NCI-H2171 treated with DMSO at 0.1 percent for 48 hours (cell line): ENCODE data around the gene TMEM175.

Experiments
- DNase-seq: peaks from one replicate; lab custom pipeline; 2025; lab: John Stamatoyannopoulos, UW

TMEM175 gene, protein sequence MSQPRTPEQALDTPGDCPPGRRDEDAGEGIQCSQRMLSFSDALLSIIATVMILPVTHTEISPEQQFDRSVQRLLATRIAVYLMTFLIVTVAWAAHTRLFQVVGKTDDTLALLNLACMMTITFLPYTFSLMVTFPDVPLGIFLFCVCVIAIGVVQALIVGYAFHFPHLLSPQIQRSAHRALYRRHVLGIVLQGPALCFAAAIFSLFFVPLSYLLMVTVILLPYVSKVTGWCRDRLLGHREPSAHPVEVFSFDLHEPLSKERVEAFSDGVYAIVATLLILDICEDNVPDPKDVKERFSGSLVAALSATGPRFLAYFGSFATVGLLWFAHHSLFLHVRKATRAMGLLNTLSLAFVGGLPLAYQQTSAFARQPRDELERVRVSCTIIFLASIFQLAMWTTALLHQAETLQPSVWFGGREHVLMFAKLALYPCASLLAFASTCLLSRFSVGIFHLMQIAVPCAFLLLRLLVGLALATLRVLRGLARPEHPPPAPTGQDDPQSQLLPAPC

DNA sequence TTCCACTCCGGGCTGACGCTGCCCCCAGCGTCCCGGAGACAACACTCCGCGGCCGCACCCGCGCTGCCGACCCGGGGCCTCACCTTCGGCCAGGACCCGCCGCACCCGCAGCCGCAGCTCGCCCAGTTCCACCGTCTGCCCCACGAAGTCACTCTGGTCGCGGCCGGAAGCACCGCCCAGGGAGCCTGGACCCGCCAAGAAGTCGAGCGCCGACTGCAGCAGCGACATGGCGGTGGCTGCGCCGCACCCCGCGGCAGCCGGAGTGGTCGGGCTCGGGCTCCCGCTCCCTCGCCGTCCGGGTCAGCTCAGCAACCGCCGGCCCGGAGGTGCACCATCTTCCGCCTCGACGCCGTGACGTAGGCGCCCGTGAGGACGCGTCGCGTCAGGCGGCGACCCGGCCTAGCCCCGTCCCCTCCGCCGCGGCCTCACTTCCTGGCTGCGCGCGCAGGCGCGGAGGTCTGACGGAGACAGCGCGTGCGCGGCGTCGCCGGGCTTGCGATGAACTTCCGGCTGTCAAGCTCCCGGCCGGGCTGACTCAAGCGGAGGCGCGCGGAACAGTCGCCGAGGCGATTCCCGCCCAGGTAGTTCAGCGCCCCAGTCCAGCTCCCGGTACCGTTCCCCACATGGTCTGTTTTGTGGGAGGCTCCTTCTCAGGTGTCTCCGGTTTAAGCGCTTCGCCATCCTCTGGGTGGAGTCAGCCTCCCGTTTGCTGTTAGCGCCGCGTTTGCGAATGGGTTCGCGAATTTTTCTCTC lies at the start of gene TMEM175, which contains the start of gene GAK:
Gene TMEM175 (plus strand): TSS at position 501 of the 753 bp plus-strand sequence. CDS start 15,280 bp downstream, outside the sequence.
Gene GAK (minus strand): TSS at position 357 of the 753 bp plus-strand sequence. CDS start 129 bp downstream, at position 228.
- DNase-seq, result peak; percentile 76

DNA sequence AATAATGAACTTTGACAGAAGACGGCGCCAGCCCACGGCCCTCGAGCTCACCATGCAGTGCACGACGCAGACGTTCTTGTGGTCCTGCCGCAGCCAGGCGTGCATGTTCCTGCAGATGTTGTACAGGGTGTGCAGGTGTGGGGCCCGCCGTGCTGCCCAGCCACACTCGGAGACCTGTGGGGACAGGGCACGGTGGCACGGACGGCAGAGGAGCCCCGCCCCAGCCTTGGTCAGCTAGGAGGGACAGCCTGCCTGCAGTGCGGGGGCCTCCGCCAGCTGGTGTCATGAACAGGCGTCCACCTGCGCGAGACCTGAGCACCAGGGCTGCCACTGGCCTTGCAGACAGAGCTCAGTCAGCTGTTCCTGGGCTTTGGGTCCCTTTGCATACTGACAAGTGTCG lies 49.6 kb upstream of the TMEM175 start:
- DNase-seq, result no peak

DNA sequence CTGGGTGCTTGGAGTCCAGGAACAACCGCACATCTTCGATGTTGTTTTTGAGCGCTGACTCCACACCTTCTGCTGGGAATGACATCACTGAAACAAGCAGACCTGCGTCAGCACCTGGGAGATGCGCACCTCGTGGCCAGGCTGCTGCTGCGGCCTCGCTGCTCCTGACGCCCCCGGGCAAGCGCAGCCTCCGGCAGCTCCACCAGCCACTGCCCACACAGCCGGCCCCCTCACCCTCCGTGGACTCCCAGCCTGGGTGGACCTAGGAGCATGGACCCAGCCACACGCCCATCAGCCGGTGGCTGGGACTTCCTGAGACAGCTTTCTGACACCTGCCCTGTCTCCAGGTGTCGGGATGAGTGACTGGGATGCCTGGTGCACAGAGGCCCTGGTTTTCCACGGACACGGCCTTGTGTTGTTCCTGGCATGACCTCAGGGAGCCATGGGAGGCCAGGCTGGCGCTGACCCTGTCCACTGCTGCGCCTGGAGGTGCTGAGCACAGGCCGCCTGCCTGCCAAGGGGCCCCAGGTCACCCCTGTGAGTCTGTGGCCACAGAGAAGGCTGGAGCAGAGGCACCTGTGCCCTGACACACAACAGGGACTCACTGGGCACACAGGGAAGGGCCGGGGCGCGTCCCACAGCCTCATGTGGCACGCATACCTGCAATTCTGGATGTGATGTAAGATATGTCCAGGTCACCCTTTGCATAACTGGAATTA lies 48.7 kb upstream of the TMEM175 start:
- DNase-seq, result no peak

DNA sequence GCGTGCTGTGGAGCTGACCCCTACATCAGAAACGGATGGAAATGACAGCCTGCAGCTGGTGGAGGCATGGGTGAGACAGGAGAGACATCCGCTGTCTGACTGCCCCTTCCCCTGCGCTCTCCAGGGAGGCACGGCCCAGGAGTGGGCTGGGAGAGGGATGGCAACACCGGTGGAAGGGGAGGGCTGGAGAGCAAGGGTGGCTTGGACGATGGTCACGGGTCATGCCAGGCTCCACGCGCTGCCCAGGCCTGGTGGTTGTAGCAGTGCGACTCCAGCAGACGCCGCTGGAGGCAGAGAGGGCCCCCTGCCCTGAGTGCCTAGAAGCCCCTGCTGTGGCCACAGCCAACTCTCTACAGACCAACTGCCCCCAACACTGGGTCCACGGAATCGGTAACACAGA lies 48.0 kb upstream of the TMEM175 start:
- no peak for DNase-seq

DNA sequence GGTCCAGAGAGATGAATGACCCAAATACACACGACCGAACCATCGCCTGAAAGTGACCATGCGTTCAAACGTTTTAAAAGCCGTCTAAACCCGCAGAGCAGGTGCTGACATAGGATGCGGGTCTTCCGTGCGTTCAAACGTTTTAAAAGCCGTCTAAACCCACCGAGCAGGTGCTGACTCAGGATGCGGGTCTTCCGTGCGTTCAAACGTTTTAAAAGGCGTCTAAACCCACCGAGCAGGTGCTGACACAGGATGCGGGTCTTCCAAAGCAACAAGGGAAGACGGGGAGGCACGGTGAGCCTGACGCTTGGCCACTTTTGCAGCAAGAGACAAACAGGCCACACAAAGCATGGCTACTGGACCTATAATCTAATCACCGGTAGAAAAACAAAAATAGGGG lies 47.4 kb upstream of the TMEM175 start:
- no peak for DNase-seq

DNA sequence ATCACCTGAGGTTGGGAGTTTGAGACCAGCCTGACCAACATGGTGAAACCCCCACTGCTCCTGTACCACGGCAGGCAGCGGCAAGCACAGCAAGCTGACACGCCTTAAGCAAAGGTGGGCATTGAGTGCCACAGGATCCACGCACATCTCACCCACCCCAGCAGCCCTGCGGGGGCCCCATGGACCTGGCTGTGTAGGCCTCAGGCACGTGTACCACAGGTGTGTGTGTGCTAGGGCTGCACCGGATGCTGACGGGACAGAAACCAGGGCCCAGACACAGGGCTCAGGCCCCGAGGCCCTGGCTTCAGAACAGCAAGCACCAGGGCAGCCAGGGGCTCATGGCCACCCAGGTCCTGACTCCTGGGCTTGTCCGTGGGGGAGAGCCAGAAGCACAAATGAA lies 46.9 kb upstream of the TMEM175 start:
- no peak for DNase-seq

DNA sequence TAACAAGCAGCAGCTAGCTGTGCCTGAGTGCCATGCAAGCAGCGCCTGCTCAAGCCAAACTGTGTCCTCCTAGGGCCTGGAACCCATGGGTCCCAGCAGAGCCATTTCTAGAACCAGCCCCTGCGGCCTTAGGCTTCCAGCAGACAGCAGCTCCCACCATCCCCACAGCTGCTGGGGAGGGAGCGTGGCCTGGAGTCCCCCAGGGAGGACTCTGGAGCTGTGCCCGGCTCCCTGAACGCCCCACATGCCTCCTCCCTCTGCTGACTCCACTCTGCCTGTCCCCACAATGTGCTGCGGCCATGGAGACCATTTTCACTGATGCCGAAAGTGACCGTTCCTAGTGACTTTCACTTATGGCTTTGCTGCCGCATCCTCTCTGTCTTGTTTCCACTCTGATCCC lies 46.0 kb upstream of the TMEM175 start:
- DNase-seq, result peak; percentile 34

DNA sequence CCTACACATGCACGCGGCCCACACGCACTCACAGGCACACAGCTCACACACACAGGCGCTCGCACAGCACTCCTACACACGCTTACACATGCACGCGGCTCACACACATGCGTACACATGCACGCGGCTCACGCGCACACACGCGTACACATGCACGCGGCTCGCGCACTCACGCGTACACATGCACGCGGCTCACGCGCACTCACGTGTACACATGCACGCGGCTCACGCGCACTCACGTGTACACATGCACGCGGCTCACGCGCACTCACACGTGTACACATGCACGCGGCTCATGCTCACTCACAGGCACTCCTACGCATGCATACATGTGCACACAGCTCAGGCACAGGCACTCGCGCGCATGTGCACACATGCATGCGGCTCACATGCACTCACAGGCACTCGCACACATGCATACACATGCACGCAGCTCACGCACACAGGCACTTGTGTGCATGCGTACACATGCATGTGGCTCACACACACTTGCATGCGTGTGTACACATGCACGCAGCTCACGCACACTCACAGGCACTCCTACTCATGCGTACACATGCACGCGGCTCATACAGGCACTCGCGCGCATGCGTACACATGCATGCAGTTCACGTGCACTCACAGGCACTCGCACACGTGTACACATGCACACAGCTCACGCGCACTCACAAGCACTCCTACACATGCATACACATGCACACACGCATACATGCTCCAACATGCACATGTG lies 45.1 kb upstream of the TMEM175 start:
- DNase-seq, result no peak

DNA sequence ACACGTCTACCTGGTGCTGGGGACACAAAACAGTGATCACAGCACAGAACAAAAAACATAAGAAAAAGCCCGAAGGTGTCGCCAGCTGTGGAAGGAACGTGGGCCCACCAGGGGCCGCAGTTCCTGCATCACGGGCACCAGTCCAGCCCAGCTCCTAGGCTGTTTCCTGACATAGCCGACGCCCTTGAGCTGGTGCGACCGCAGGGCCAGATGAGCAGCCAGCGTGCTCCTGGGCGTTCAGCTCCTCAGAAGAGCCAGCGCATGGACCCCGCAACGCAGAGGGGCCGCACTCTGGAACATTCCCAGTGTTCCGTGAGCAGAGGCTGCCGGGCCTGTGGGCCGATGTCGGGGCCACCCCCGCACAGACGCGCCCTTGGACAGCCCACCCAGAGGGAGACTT lies 44.2 kb upstream of the TMEM175 start:
- DNase-seq, result no peak

DNA sequence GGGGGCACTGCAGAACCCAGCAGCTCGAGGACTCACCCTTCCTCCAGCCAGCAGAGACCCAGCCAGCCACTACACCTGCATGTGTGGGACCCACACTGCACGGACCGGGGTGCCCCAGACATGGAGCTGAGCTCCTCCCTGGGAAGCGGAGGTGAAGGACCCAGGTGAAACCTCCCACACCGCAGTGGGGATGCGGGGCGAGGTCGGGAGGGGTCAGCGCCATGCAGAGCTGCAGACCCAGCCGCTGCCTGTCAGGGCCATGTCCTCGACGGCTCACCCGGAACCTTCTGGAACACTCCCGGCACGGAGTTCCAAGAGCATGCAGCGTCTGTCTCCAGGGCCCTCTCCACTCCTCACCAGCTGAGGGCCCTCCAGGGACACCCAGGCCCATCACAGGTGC lies 42.7 kb upstream of the TMEM175 start:
- no peak for DNase-seq

DNA sequence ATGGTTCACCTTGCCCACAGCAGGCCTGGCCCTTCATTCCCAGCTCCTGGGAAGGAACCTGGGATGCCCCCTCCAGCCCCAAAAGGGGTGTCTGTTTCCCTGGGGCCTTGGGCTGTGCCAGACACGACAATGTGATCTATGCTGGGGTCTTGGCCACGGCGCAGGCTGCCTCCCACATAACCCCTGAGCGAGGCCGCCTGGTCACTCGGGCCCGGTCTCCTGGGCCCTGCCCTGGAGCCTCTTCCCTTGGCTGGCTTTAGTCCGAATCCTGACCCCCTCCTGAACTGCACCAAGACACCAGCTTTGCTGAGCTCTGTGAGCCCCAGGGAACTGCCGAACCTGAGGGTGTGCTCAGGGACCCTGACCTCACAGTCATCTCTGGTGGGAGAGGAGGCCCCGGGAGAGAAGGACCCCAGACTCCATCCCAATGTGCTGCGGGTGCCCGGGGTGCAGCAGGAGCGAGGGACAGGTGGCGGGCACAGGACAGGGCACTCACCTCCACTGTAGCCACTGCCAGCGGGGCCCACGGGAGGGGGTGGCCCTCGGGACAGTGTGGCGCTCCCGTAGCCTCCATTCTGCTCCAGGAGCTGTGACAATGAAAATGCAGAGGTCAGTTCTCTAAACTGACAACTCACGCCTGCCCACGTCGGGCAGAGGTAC lies 42.1 kb upstream of the TMEM175 start:
- no peak for DNase-seq

DNA sequence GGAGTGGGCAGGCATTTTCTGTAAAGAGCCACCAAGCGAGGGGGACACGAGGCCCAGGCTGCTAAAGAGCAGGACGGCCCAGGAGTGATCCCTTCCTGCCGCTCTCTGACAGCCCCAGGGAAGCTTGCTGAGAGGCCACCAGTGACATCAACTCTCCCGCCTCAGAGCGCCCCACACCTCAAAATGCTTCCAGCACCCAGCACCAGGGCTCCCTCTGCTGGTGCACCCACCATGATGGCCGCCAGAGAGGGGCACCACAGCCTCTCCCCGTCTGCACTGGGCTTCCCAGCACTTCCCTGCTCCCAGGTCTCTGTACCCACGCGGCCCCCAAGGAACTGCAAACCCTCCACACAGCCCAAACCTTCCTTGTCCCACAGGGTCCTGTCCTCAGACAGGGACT lies 40.5 kb upstream of the TMEM175 start:
- DNase-seq, result no peak

DNA sequence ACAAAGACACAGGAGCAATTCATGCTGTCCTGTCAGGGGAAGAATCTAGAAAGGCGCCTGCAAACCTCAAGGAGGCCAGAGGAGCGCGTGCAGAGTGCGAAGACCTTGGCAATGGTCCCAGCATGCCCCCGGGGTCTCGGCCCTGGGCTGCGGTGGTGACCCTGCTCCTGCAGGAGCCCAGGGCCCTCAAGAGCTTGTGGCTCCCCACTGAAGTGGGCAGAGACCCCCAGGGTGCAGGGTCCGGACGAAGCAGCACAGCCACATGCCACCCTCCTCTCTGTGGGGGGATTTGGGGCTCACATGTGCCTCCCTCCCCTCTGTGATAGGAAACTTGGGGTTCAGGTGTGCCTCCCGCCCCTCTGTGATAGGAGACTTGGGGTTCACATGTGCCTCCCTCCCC lies 39.5 kb upstream of the TMEM175 start:
- DNase-seq, result no peak

DNA sequence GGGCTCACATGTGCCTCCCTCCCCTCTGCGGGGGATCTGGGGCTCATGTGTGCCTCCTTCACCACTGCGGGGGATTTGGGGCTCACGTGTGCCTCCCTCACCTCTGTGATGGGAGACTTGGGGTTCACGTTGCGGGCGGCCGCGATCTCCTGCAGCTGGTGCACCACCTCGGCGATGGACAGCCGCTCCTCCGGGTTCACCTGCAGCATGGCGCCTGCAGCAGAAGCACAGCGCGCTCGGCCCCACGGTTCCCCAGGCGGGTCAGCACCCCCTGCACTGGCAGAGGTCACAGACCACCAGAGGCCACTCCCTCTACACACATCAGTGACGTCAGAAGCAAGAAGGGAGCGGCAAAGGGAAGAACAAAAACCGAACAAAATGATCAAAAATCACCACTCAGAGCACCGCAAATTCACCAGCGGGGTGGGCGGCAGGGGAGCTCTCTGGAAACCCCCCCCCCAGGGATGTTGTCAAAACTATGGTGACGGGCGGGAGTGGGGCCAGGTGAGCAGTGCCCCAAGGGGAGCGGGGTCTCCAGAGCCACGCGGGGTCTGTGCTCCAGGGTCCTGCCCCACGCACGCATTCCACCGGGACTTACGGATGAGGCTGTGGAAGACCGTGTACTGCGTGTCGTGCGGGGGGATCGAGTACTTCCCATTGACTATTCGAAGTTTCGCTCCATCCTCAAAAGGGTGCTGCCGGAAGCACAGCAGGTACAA lies 38.8 kb upstream of the TMEM175 start:
- no peak for DNase-seq

DNA sequence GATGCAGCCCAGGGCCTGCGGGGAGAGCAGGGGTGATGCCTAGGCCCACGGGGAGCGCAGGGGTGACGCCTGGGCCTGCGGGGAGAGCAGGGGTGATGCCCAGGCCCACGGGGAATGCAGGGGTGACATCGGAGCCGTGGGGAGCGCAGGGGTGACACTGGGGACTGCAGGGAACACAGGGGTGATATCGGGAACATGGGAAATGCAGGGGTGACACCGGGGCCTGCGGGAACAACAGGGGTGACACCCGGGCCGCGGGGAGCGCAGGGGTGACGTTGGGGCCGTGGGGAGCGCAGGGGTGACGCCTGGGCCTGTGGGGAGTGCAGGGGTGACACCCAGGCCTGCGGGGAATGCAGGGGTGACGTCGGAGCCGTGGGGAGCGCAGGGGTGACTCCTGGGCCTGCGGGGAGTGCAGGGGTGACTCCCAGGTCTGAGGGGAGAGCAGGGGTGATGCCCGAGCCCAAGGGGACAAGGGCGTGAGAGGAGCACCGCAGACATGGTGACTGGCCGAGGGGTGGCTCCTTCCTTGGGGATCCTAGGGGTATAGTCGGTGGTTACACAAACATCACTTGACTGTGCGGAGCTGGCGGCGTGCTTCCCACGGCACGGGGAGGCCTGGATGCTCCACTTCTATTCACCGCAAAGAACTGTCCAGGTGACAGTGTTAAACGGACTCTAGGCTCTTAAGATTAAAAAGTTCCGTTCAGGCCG lies 38.1 kb upstream of the TMEM175 start:
- no peak for DNase-seq

DNA sequence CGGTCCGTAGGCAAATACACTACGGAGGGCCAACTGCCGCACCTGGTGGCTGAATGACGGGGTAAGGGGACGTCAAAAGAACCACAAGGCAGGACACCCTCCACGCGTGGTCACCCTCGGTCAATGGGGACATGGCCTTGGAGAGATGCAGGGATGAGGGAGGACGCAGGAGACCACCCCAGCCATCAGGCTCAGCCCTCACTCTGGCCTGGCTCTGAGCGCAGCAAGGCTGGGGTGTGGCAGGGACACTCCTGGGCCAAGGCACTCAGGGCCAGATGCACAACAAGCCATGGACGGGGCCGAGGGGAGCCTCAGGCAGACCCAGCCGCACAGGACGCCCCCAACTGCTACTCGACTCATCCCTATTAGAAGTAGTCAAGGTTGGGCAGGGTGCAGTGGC lies 36.7 kb upstream of the TMEM175 start:
- DNase-seq, result no peak

DNA sequence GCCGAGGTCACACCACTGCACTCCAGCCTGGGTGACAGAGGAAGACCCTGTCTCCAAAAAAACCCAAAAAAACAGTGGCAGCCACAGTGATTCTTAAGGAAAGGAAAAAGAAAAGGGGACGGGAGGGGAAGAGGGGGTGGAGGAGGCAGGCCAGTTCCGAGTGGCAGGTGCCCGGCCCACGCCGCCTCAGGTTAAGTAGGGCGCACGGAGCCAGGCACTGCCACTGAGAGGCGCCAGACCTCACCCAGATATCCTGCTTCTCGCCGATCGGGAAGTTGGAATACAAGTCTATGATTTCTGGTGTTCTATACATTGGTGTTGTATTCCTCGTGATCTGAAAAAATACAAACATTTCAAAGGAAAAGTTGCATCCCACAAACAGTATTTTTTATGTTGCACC lies 36.0 kb upstream of the TMEM175 start:
- no peak for DNase-seq

DNA sequence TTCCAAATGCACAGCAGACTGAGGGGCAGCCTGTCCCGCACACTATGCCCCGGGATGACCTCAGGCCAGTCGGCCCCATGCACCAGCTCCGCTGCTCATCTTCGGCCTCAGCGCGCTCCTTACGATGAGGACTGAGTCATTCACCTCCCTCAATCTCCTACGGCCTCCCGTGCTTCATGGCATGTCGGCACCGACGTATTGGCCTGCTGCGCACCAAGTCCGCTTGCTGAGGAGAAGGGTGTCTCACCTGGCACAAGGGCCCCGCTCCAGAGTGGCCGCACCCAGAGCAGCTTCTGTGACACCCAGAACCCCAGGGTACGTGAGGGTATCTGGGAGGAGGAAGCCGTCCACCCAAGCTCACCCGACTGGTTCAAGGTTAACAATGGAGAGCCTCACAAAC lies 35.6 kb upstream of the TMEM175 start:
- no peak for DNase-seq

DNA sequence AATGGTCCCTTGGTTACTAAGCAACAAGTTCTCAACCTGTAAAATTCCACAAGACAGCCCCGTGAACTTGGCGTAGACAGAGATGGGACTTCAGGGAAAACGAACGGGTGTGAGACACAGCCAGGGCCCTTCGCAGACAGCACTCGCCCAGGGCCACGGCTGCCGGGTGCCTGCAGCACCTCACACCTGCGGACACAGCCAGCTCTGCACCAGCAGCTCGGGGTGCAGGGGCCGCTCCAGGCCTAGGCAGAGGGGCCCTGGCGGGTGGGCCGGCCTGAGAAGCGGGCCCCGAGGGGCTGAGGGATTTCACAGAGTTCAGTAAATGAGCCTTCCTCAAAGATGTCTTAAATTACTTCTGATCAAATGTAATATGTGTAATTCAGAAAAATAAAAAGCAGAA lies 34.1 kb upstream of the TMEM175 start:
- no peak for DNase-seq
